CD4-positive, alpha-beta T cell (primary cell): ENCODE results near the gene PDZD8. TPM values are rescaled to one million over a fixed set of nuclear protein-coding genes. Genes with fewer than 3 reads are reported as not detected.

Experiments
- ATAC-seq: fragments of 200-7000 bp; cut with Tn5 transposase; one replicate; pipeline ENCODE4 v1.10.0; 2022; ENCODE audit warnings: mild to moderate bottlenecking; ENCODE audit not compliant: poor library complexity
- CTCF ChIA-PET: fragments of 350-600 bp; sonication (Branson Sonifier 250); formaldehyde crosslinking; loops from one replicate; lab custom pipeline; 2021; ENCODE audit warnings: antibody characterized with exemption, inconsistent platforms; lab: Charles Lee
- POLR2A ChIA-PET: fragments of 350-600 bp; sonication (Branson Sonifier 250); formaldehyde crosslinking; loops from one replicate; lab custom pipeline; 2021; ENCODE audit warnings: antibody characterized with exemption, inconsistent platforms; lab: Charles Lee
- DNase-seq, 14 experiments: peaks; one replicate each; pipeline ENCODE4 v3.0.0-alpha.2; 2013 to 2020; ENCODE audit warnings: mixed read lengths in 2 of 14
- H3K27ac ChIP-seq, 2 donors: one replicate each; pipeline versions ENCODE4 v1.5.1 to v1.7.0; 2013; ENCODE audit warnings: low read length in 2 of 2, low read depth in 1 of 2, mild to moderate bottlenecking in 1 of 2
- H3K27me3 ChIP-seq, 2 experiments: 1 replicate in 1 of 2; 2 replicates in 1 of 2; pipeline versions ENCODE4 v1.6.1 to v1.7.0; 2013; ENCODE audit warnings: low read length in 2 of 2, control low read depth in 1 of 2, mild to moderate bottlenecking in 1 of 2, moderate library complexity in 1 of 2; ENCODE audit not compliant: insufficient read depth in 2 of 2, control insufficient read depth in 1 of 2
- H3K36me3 ChIP-seq: one replicate; pipeline ENCODE4 v1.6.1; 2013; ENCODE audit warnings: low read length, control low read depth; ENCODE audit not compliant: insufficient read depth
- H3K4me1 ChIP-seq: one replicate; pipeline ENCODE4 v1.6.1; 2013; ENCODE audit warnings: low read length, control low read depth; ENCODE audit not compliant: insufficient read depth
- H3K4me3 ChIP-seq: one replicate; pipeline ENCODE4 v1.5.1; 2013; ENCODE audit warnings: mild to moderate bottlenecking, low read length, moderate library complexity
- H3K9me3 ChIP-seq, 2 experiments: 1 replicate in 1 of 2; 2 replicates in 1 of 2; pipeline versions ENCODE4 v1.6.1 to v1.7.0; 2013; ENCODE audit warnings: low read length in 2 of 2, mild to moderate bottlenecking in 2 of 2, control low read depth in 1 of 2, moderate library complexity in 1 of 2; ENCODE audit not compliant: control insufficient read depth in 1 of 2, insufficient read depth in 1 of 2
- H3K27ac Mint-ChIP-seq: one replicate; pipeline ENCODE4 v1.8.0; 2020; ENCODE audit warnings: mixed read lengths
- H3K27me3 Mint-ChIP-seq: one replicate; pipeline ENCODE4 v1.8.0; 2021; ENCODE audit warnings: mixed read lengths
- H3K36me3 Mint-ChIP-seq: one replicate; pipeline ENCODE4 v1.8.0; 2021; ENCODE audit warnings: low read depth, mixed read lengths
- H3K4me1 Mint-ChIP-seq: one replicate; pipeline ENCODE4 v1.8.0; 2021; ENCODE audit warnings: low read depth, mixed read lengths
- H3K4me3 Mint-ChIP-seq: one replicate; pipeline ENCODE4 v1.8.0; 2020; ENCODE audit warnings: mild to moderate bottlenecking, mixed read lengths
- H3K9me3 Mint-ChIP-seq: one replicate; pipeline ENCODE4 v1.8.0; 2020; ENCODE audit warnings: mixed read lengths
- CTCF ChIP-seq: fragments of 200-600 bp; IDR thresholded peaks from one replicate; pipeline ENCODE4 v1.8.0; 2022; ENCODE audit warnings: antibody characterized with exemption, mild to moderate bottlenecking
- intact Hi-C, 2 experiments: fragments of 100-400 bp; cut with DNase I in 1 of 2; cut with micrococcal nuclease in 1 of 2; formaldehyde crosslinking; loops; one replicate each; pipeline versions ENCODE4 v1.15.1 to v1.9.0; 2023 to 2025; cut with DNase I, micrococcal nuclease
- total RNA-seq, 174 experiments: library from RNA in 2 of 174; stranded (reverse) in 2 of 174; gene quantifications; one replicate each; pipeline ENCODE4 v1.2.3 and lab custom pipeline; 2021 to 2026

The PDZD8 gene
- total RNA-seq, 2 experiments from 2014 or later, result 25.2 to 31.1 TPM

- Mint-ChIP-seq H3K27me3 (peaks cover 61% of the 10 kb centered on the region), H3K4me3 (peak overlapping the region; percentile 42), H3K9me3 (no peaks in the 10 kb centered on the region), H3K36me3 (no peaks in the 10 kb centered on the region), H3K27ac (no peak overlapping the region), H3K4me1 (peaks cover 6% of the 10 kb centered on the region)
- ChIA-PET CTCF (no interaction called here), POLR2A (no interaction called here)
- Histone ChIP-seq H3K27ac (no peak overlapping the region), H3K4me1 (peaks cover 2% of the 10 kb centered on the region), H3K4me3 (no peak overlapping the region), H3K9me3 (peaks cover 0 to 9% of the 10 kb centered on the region in 2 experiments), H3K36me3 (no peaks in the 10 kb centered on the region), H3K27me3 (peaks cover 17 to 25% of the 10 kb centered on the region in 2 experiments)
- no peak for ATAC-seq
- intact Hi-C loops, result no loop called here
- TF ChIP-seq CTCF, result no peak
- DNase-seq, result no peak
These were observed 133.4 kb downstream of the PDZD8 start for GRCh38 chr10:117241541-117242462.

- peaks cover 61% of the 10 kb centered on the region for H3K27me3 Mint-ChIP-seq
- no peak within 1 kb of the TSS for H3K4me3 ChIP-seq
These were observed 134.4 kb downstream of the PDZD8 start, which contains the start of gene SLC18A2 for GRCh38 chr10:117240621-117241529. SLC18A2 (plus strand) TSS chr10:117241114; CDS start chr10:117241694, 580 bp downstream.

More at GRCh38 chr10:117240621-117241529, 134.4 kb downstream of the PDZD8 start, which contains the start of gene SLC18A2:
- H3K36me3 ChIP-seq, result no peaks in the 10 kb centered on the region
- H3K9me3 ChIP-seq, result peaks cover 0 to 9% of the 10 kb centered on the region in 2 experiments
- peaks cover 2% of the 10 kb centered on the region for H3K4me1 ChIP-seq
- H3K36me3 Mint-ChIP-seq, result no peaks in the 10 kb centered on the region
- no peak for TF ChIP-seq CTCF
- no peak within 1 kb of the TSS for H3K27ac Mint-ChIP-seq
- ATAC-seq (no peak), DNase-seq (no peak)
- intact Hi-C loops, result no loop called here
- H3K9me3 Mint-ChIP-seq, result no peaks in the 10 kb centered on the region
- H3K4me1 Mint-ChIP-seq, result peaks cover 4% of the 10 kb centered on the region
- CTCF ChIA-PET, result no interaction called here
- H3K4me3 Mint-ChIP-seq, result peak within 1 kb of the TSS; percentile 42
- H3K27ac ChIP-seq, result no peak within 1 kb of the TSS
- peaks cover 17 to 25% of the 10 kb centered on the region in 2 experiments for H3K27me3 ChIP-seq
- POLR2A ChIA-PET, result no interaction called here
